Right atrium auricular region (tissue), 2 donors: Measurements from ENCODE around the gene LINC01488. TPM values are rescaled to one million over a fixed set of nuclear protein-coding genes. Genes with fewer than 3 reads are reported as not detected.

Experiments
- DNase-seq: peaks from one replicate; pipeline ENCODE4 v3.0.0-alpha.2; 2019; ENCODE audit warnings: low spot score
- H3K27ac ChIP-seq, 2 donors: fragments of 200-600 bp; sonication (generic); 1 replicate in 1 of 2; 2 replicates in 1 of 2; pipeline ENCODE4 v1.5.1; 2016 to 2019
- H3K27me3 ChIP-seq, 2 donors: fragments of 200-600 bp; sonication (generic); one replicate each; pipeline versions ENCODE4 v1.5.1 to v1.6.0; 2017 to 2019
- H3K36me3 ChIP-seq: fragments of 200-600 bp; sonication (generic); one replicate; pipeline ENCODE4 v1.5.1; 2016
- H3K4me1 ChIP-seq, 2 donors: fragments of 200-600 bp; sonication (generic); one replicate each; pipeline versions ENCODE4 v1.5.1 to v1.6.0; 2017 to 2019
- H3K4me3 ChIP-seq, 2 donors: fragments of 200-600 bp; sonication (generic); 1 replicate in 1 of 2; 2 replicates in 1 of 2; pipeline ENCODE4 v1.5.1; 2017 to 2019; ENCODE audit warnings: mild to moderate bottlenecking in 1 of 2, moderate library complexity in 1 of 2
- H3K9me3 ChIP-seq, 2 donors: fragments of 200-600 bp; sonication (generic); one replicate each; pipeline ENCODE4 v1.5.1; 2019
- total RNA-seq, 2 donors: library from RNA; depleted of rRNA; stranded (reverse); fragments of >200 nt; gene quantifications; one replicate each; pipeline ENCODE4 v1.1.0, GENCODE V29; 2016
- TF ChIP-seq, protein P1 (sequence below), 2 donors: fragments of 200-600 bp; sonication (generic); IDR thresholded peaks; one replicate each; pipeline ENCODE4 v1.5.1; 2019; ENCODE audit warnings: antibody characterized with exemption in 2 of 2

LINC01488 gene
- total RNA-seq, result not detected

DNA sequence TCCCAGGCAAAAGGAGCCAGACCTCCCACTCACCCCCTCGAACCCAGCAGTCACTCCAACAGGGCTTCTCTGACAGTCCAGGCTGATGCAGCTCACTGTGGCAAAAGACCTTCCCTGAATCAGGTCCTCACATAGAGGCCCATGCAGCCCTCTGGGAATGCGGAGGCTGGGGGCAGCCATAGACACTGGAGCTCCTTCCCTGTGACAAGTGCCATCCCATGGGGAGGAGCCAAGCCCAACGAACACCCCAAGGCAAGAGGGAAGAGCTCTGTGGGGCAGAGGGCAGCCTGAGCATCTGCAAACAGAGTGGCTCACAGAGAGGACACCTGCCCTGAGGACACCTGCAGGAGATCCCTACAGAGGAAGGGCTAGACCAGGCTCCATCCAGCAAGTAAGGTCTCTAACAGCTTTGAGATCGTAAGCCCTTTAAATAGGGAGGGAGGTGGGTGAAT, at the start of gene LINC01488:
Gene LINC01488, plus strand, starts transcription at position 271 of the 452 bp plus-strand sequence.
- H3K4me1 ChIP-seq, result peaks cover 0 to 44% of the 10 kb centered on the region in 2 donors
- no peak for DNase-seq
- H3K27ac ChIP-seq, result peak within 1 kb of the TSS in 1 of 2 donors; percentile 23
- no peak within 1 kb of the TSS for H3K4me3 ChIP-seq
- no peaks in the 10 kb centered on the region for H3K27me3 ChIP-seq
- no peaks in the 10 kb centered on the region for H3K9me3 ChIP-seq
- TF ChIP-seq, protein P1, sequence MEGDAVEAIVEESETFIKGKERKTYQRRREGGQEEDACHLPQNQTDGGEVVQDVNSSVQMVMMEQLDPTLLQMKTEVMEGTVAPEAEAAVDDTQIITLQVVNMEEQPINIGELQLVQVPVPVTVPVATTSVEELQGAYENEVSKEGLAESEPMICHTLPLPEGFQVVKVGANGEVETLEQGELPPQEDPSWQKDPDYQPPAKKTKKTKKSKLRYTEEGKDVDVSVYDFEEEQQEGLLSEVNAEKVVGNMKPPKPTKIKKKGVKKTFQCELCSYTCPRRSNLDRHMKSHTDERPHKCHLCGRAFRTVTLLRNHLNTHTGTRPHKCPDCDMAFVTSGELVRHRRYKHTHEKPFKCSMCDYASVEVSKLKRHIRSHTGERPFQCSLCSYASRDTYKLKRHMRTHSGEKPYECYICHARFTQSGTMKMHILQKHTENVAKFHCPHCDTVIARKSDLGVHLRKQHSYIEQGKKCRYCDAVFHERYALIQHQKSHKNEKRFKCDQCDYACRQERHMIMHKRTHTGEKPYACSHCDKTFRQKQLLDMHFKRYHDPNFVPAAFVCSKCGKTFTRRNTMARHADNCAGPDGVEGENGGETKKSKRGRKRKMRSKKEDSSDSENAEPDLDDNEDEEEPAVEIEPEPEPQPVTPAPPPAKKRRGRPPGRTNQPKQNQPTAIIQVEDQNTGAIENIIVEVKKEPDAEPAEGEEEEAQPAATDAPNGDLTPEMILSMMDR (IDR thresholded peaks at IDR 0.05), result no peak
- H3K36me3 ChIP-seq, result no peaks in the 10 kb centered on the region

GRCh38 chr11:69431893-69432738, 49.3 kb upstream of the LINC01488 start:
- Histone ChIP-seq H3K4me3 (no peak overlapping the region), H3K27me3 (no peaks in the 10 kb centered on the region), H3K36me3 (no peaks in the 10 kb centered on the region), H3K27ac (no peak overlapping the region), H3K4me1 (no peaks in the 10 kb centered on the region), H3K9me3 (no peaks in the 10 kb centered on the region)
- TF ChIP-seq, protein P1 (IDR thresholded peaks at IDR 0.05), result no peak
- DNase-seq, result no peak

- no peaks in the 10 kb centered on the region for H3K4me1 ChIP-seq
- no peaks in the 10 kb centered on the region for H3K9me3 ChIP-seq
- no peak overlapping the region for H3K27ac ChIP-seq
- H3K27me3 ChIP-seq, result no peaks in the 10 kb centered on the region
- H3K4me3 ChIP-seq, result no peak overlapping the region
- DNase-seq, result no peak
- TF ChIP-seq, protein P1 (IDR thresholded peaks at IDR 0.05), result no peak
- H3K36me3 ChIP-seq, result no peaks in the 10 kb centered on the region
Observed at GRCh38 chr11:69433741-69434140, 47.7 kb upstream of the LINC01488 start.

DNA sequence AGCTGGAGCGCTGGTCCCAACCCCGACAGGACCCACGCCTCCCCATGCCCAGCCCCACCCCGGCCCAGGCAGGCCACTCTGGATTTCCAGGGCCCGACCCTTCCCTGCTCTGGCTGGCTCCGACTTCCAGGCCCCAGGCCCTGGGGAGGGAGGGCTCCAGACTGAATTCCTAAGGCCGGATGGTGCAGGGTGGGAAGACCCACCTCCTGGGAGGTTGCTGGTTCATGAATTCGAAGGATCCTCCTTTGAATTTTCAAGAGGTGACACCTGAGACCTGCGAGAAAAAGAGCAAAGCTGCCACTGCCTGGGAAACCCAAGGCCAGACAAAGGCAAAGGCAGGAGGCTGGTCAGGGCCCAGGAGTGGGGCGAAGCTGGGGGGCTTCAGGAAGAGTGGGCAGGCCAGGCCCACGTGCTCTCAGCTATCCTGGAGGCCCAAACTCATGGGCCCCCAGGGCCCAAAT, 47.0 kb upstream of the LINC01488 start:
- H3K36me3 ChIP-seq, result no peaks in the 10 kb centered on the region
- DNase-seq, result no peak
- H3K9me3 ChIP-seq, result no peaks in the 10 kb centered on the region
- no peaks in the 10 kb centered on the region for H3K27me3 ChIP-seq
- no peaks in the 10 kb centered on the region for H3K4me1 ChIP-seq
- H3K27ac ChIP-seq, result no peak overlapping the region
- H3K4me3 ChIP-seq, result no peak overlapping the region
- TF ChIP-seq, protein P1 (IDR thresholded peaks at IDR 0.05), result no peak

- H3K36me3 ChIP-seq, result no peaks in the 10 kb centered on the region
- H3K27me3 ChIP-seq, result no peaks in the 10 kb centered on the region
- H3K4me1 ChIP-seq, result no peaks in the 10 kb centered on the region
- DNase-seq, result no peak
- H3K27ac ChIP-seq, result no peak overlapping the region
- H3K9me3 ChIP-seq, result no peaks in the 10 kb centered on the region
- no peak overlapping the region for H3K4me3 ChIP-seq
- TF ChIP-seq, protein P1 (IDR thresholded peaks at IDR 0.05), result no peak
Observed at GRCh38 chr11:69435161-69435986, 46.1 kb upstream of the LINC01488 start.
